Caco-2 (cell line): ENCODE measurements around the gene FOSL2. TPM values are rescaled to one million over a fixed set of nuclear protein-coding genes. Genes with fewer than 3 reads are reported as not detected.

ENCODE experiments used
- BruUV-seq: library from RNA; stranded (reverse); fragments of 400-500 nt; replicated peaks from 2 replicates; lab custom pipeline; 2021; lab: Mats Ljungman, UMichigan
- CTCF ChIA-PET: fragments of 300-600 bp; sonication (Branson Sonifier 250); formaldehyde crosslinking; loops from one replicate; lab custom pipeline; 2022; ENCODE audit warnings: antibody characterized with exemption; lab: Charles Lee
- POLR2A ChIA-PET: fragments of 300-600 bp; sonication (Branson Sonifier 250); formaldehyde crosslinking; loops from one replicate; lab custom pipeline; 2022; ENCODE audit warnings: antibody characterized with exemption; lab: Charles Lee
- DNase-seq, 2 experiments: peaks; one replicate each; pipeline versions ENCODE4 v3.0.0 to v3.0.0-alpha.2; 2020 to 2022
- H3K27me3 ChIP-seq: replicated peaks from 2 replicates; pipeline ENCODE4 v1.6.0; 2011; ENCODE audit warnings: low read length; ENCODE audit not compliant: control insufficient read depth, insufficient read depth
- H3K36me3 ChIP-seq: 2 replicates; pipeline ENCODE4 v1.5.1; 2011; ENCODE audit warnings: low read length; ENCODE audit not compliant: control insufficient read depth, insufficient read depth
- H3K4me1 ChIP-seq: fragments of 250-450 bp; sonication (Bioruptor Pico); 2 replicates; pipeline ENCODE4 v1.5.1; 2020; ENCODE audit warnings: mild to moderate bottlenecking
- H3K4me3 ChIP-seq: 2 replicates; pipeline ENCODE4 v1.5.1; 2011; ENCODE audit warnings: low read depth, mild to moderate bottlenecking, control low read depth, low read length
- H3K9me3 ChIP-seq: fragments of 250-450 bp; sonication (Bioruptor Pico); 2 replicates; pipeline ENCODE4 v1.5.1; 2020; ENCODE audit warnings: mild to moderate bottlenecking, moderate library complexity
- H3K27ac Mint-ChIP-seq: one replicate; pipeline ENCODE4 v1.8.0; 2022; ENCODE audit warnings: mixed read lengths; ENCODE audit not compliant: unreplicated experiment
- H3K27me3 Mint-ChIP-seq: one replicate; pipeline ENCODE4 v1.8.0; 2022; ENCODE audit warnings: mixed read lengths; ENCODE audit not compliant: insufficient read depth, unreplicated experiment
- H3K36me3 Mint-ChIP-seq: one replicate; pipeline ENCODE4 v1.8.0; 2022; ENCODE audit warnings: mild to moderate bottlenecking, mixed read lengths; ENCODE audit not compliant: insufficient read depth, unreplicated experiment
- H3K4me1 Mint-ChIP-seq: one replicate; pipeline ENCODE4 v1.8.0; 2022; ENCODE audit warnings: low read depth, mixed read lengths; ENCODE audit not compliant: unreplicated experiment
- H3K4me3 Mint-ChIP-seq: one replicate; pipeline ENCODE4 v1.8.0; 2022; ENCODE audit warnings: mild to moderate bottlenecking, moderate library complexity, mixed read lengths; ENCODE audit not compliant: unreplicated experiment
- H3K9me3 Mint-ChIP-seq: one replicate; pipeline ENCODE4 v1.8.0; 2022; ENCODE audit warnings: mixed read lengths; ENCODE audit not compliant: unreplicated experiment
- CTCF ChIP-seq, 2 experiments: fragments of 200-600 bp in 1 of 2; IDR thresholded peaks; 1 replicate in 1 of 2; 2 replicates in 1 of 2; pipeline versions ENCODE4 v1.5.1 to v1.8.0; 2011 to 2022; ENCODE audit warnings: antibody characterized with exemption in 1 of 2, control low read depth in 1 of 2, inconsistent platforms in 1 of 2, low read depth in 1 of 2, low read length in 1 of 2, mild to moderate bottlenecking in 1 of 2, moderate library complexity in 1 of 2; ENCODE audit not compliant: insufficient read depth in 1 of 2, severe bottlenecking in 1 of 2, unreplicated experiment in 1 of 2
- intact Hi-C: fragments of 100-400 bp; cut with micrococcal nuclease; formaldehyde crosslinking; loops from one replicate; pipeline ENCODE4 v1.10.0; 2022; ENCODE audit not compliant: unreplicated experiment
- total RNA-seq: library from RNA; stranded (reverse); gene quantifications from 2 replicates; pipeline ENCODE4 v1.2.3, GENCODE V29; 2022

Gene FOSL2
- total RNA-seq, 1 experiment from 2014 or later, result 64.6 TPM

- DNase-seq, result no peak
- H3K4me1 Mint-ChIP-seq, result peaks cover 12% of the 10 kb centered on the region
- Histone ChIP-seq H3K9me3 (no peaks in the 10 kb centered on the region), H3K27me3 (no peaks in the 10 kb centered on the region), H3K4me3 (no peak overlapping the region), H3K36me3 (no peaks in the 10 kb centered on the region), H3K4me1 (peaks cover 10% of the 10 kb centered on the region; the same call in 1 of the 2 replicates)
- H3K36me3 Mint-ChIP-seq, result no peaks in the 10 kb centered on the region
- no peaks in the 10 kb centered on the region for H3K27me3 Mint-ChIP-seq
- TF ChIP-seq CTCF (IDR thresholded peaks at IDR 0.05; ENCODE audit: insufficient read depth in 1 of 2, low read depth in 1 of 2, low read length in 1 of 2, severe bottlenecking in 1 of 2, unreplicated experiment in 1 of 2), result no peak
- H3K27ac Mint-ChIP-seq, result no peak overlapping the region
- intact Hi-C loops, result no loop called here
- no TSS peak for BruUV-seq
- H3K9me3 Mint-ChIP-seq, result no peaks in the 10 kb centered on the region
- ChIA-PET POLR2A (no interaction called here), CTCF (no interaction called here)
- no peak overlapping the region for H3K4me3 Mint-ChIP-seq
These were observed 32.5 kb upstream of the FOSL2 start for GRCh38 chr2:28360058-28360717.

DNA sequence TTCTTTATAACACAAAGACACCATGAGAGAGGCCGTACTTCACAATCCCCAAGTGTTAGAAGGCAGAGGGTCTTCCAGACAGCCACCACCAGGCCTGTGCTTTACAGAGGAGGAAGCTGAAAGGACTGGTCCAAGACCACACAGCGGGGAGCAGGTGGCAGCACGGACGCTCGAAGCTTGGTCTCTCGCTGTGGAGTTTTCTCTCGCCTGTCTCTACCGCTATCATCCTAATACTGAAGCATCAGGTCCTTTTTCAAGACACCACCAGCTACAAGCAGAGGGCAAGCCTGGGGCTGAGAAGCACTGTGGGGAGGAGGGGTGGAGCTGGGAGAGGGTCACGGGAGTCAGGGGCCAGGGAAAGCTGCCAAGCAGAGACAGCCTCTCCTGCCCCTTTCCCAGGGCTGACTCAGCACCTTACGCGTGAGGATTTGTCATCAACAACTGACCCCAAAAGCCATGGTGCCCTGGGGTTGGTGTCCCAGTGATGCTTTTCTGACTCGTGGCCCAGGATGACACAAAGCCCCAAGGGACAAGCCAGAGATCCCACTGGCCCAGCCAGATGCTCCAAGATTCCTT is 31.9 kb upstream of the FOSL2 start:
- intact Hi-C loops, result no loop called here
- Mint-ChIP-seq H3K4me3 (no peak overlapping the region), H3K27ac (no peak overlapping the region), H3K27me3 (no peaks in the 10 kb centered on the region), H3K36me3 (no peaks in the 10 kb centered on the region), H3K4me1 (peaks cover 13% of the 10 kb centered on the region), H3K9me3 (no peaks in the 10 kb centered on the region)
- BruUV-seq, result no TSS peak
- no peaks in the 10 kb centered on the region for H3K36me3 ChIP-seq
- H3K4me3 ChIP-seq, result no peak overlapping the region
- peaks cover 14% of the 10 kb centered on the region for H3K4me1 ChIP-seq
- TF ChIP-seq CTCF (IDR thresholded peaks at IDR 0.05; ENCODE audit: insufficient read depth in 1 of 2, low read depth in 1 of 2, low read length in 1 of 2, severe bottlenecking in 1 of 2, unreplicated experiment in 1 of 2), result no peak
- H3K27me3 ChIP-seq, result no peaks in the 10 kb centered on the region
- ChIA-PET POLR2A (no interaction called here), CTCF (no interaction called here)
- no peak for DNase-seq
- no peaks in the 10 kb centered on the region for H3K9me3 ChIP-seq

- Histone ChIP-seq H3K9me3 (no peaks in the 10 kb centered on the region), H3K27me3 (no peaks in the 10 kb centered on the region), H3K4me1 (peaks cover 28% of the 10 kb centered on the region), H3K4me3 (no peak overlapping the region), H3K36me3 (no peaks in the 10 kb centered on the region)
- Mint-ChIP-seq H3K27ac (no peak overlapping the region), H3K36me3 (no peaks in the 10 kb centered on the region), H3K27me3 (no peaks in the 10 kb centered on the region), H3K4me1 (peaks cover 20% of the 10 kb centered on the region), H3K9me3 (no peaks in the 10 kb centered on the region), H3K4me3 (no peak overlapping the region)
- ChIA-PET POLR2A (no interaction called here), CTCF (no interaction called here)
- DNase-seq, result no peak
- intact Hi-C loops, result no loop called here
- TF ChIP-seq CTCF (IDR thresholded peaks at IDR 0.05; ENCODE audit: insufficient read depth in 1 of 2, low read depth in 1 of 2, low read length in 1 of 2, severe bottlenecking in 1 of 2, unreplicated experiment in 1 of 2), result no peak
- BruUV-seq, result no TSS peak
These were observed 30.5 kb upstream of the FOSL2 start for GRCh38 chr2:28361991-28362710.
